HL-60 (cell line): ENCODE results near the gene IL4R.

ENCODE experiments used
- POLR2AphosphoS5 ChIP-seq: IDR thresholded peaks from 2 replicates; pipeline ENCODE4 v1.6.1; 2012; ENCODE audit warnings: low read depth
- SPI1 ChIP-seq: IDR thresholded peaks from 2 replicates; pipeline ENCODE4 v1.6.1; 2012; ENCODE audit warnings: low read depth, mild to moderate bottlenecking, borderline replicate concordance
- TF ChIP-seq, protein P1 (sequence below): IDR thresholded peaks from one replicate; pipeline ENCODE4 v1.5.1; 2011; ENCODE audit warnings: low read length, control low read depth, inconsistent platforms; ENCODE audit not compliant: insufficient read depth
- TF ChIP-seq, protein P2 (sequence below): IDR thresholded peaks from 2 replicates; pipeline ENCODE4 v1.6.1; 2012; ENCODE audit warnings: low read depth; ENCODE audit not compliant: insufficient replicate concordance

DNA sequence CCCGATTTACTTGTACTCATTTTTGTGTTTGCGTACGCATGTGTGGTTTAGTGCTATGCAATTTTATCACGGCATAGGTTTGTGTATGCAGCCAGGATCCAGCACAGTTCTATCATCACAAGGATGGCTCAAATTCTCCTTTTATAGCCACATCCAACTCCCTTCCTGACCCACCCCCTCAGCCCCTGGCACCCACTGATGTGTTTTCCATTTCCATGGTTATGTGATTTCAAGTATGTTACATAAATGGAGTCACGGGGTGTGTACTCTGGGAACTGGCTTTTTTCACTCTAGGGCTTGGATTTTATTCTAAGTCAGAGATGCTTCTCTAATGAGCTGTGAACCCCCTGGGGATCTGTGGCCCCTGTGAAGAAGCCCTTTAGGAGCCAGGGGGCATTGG lies 16.8 kb downstream of the IL4R start:
- TF ChIP-seq, protein P1, sequence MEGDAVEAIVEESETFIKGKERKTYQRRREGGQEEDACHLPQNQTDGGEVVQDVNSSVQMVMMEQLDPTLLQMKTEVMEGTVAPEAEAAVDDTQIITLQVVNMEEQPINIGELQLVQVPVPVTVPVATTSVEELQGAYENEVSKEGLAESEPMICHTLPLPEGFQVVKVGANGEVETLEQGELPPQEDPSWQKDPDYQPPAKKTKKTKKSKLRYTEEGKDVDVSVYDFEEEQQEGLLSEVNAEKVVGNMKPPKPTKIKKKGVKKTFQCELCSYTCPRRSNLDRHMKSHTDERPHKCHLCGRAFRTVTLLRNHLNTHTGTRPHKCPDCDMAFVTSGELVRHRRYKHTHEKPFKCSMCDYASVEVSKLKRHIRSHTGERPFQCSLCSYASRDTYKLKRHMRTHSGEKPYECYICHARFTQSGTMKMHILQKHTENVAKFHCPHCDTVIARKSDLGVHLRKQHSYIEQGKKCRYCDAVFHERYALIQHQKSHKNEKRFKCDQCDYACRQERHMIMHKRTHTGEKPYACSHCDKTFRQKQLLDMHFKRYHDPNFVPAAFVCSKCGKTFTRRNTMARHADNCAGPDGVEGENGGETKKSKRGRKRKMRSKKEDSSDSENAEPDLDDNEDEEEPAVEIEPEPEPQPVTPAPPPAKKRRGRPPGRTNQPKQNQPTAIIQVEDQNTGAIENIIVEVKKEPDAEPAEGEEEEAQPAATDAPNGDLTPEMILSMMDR, result no peak
- TF ChIP-seq POLR2AphosphoS5, result no peak
- TF ChIP-seq, protein P2, sequence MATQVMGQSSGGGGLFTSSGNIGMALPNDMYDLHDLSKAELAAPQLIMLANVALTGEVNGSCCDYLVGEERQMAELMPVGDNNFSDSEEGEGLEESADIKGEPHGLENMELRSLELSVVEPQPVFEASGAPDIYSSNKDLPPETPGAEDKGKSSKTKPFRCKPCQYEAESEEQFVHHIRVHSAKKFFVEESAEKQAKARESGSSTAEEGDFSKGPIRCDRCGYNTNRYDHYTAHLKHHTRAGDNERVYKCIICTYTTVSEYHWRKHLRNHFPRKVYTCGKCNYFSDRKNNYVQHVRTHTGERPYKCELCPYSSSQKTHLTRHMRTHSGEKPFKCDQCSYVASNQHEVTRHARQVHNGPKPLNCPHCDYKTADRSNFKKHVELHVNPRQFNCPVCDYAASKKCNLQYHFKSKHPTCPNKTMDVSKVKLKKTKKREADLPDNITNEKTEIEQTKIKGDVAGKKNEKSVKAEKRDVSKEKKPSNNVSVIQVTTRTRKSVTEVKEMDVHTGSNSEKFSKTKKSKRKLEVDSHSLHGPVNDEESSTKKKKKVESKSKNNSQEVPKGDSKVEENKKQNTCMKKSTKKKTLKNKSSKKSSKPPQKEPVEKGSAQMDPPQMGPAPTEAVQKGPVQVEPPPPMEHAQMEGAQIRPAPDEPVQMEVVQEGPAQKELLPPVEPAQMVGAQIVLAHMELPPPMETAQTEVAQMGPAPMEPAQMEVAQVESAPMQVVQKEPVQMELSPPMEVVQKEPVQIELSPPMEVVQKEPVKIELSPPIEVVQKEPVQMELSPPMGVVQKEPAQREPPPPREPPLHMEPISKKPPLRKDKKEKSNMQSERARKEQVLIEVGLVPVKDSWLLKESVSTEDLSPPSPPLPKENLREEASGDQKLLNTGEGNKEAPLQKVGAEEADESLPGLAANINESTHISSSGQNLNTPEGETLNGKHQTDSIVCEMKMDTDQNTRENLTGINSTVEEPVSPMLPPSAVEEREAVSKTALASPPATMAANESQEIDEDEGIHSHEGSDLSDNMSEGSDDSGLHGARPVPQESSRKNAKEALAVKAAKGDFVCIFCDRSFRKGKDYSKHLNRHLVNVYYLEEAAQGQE, result no peak
- no peak for TF ChIP-seq SPI1
